Parathyroid adenoma (tissue), 2 donors: ENCODE data around the gene MAP2K2.
A peak's percentile ranks its signal among the peaks of the same experiment; 100 is the strongest.

Source experiments
- H2AFZ ChIP-seq: fragments of 300-600 bp; sonication (generic); one replicate; pipeline ENCODE4 v1.7.0; 2017; ENCODE audit warnings: antibody characterized with exemption, mild to moderate bottlenecking
- H3K27ac ChIP-seq: fragments of 300-600 bp; sonication (generic); one replicate; pipeline ENCODE4 v1.7.0; 2017
- H3K27me3 ChIP-seq: fragments of 300-600 bp; sonication (generic); one replicate; pipeline ENCODE4 v1.7.0; 2017; ENCODE audit warnings: low read length; ENCODE audit not compliant: control insufficient read depth, insufficient read depth
- H3K36me3 ChIP-seq: fragments of 300-600 bp; sonication (generic); one replicate; pipeline ENCODE4 v1.7.0; 2017; ENCODE audit warnings: low read length; ENCODE audit not compliant: control insufficient read depth, insufficient read depth
- H3K4me1 ChIP-seq: fragments of 300-600 bp; sonication (generic); one replicate; pipeline ENCODE4 v1.7.0; 2017; ENCODE audit warnings: control low read depth
- H3K4me2 ChIP-seq: fragments of 300-600 bp; sonication (generic); one replicate; pipeline ENCODE4 v1.7.0; 2017; ENCODE audit warnings: low read length
- H3K4me3 ChIP-seq: fragments of 300-600 bp; sonication (generic); one replicate; pipeline ENCODE4 v1.7.0; 2017; ENCODE audit warnings: low read depth, low read length
- H3K79me2 ChIP-seq: fragments of 300-600 bp; sonication (generic); one replicate; pipeline ENCODE4 v1.7.0; 2017; ENCODE audit warnings: control low read depth
- H3K9ac ChIP-seq: fragments of 300-600 bp; sonication (generic); one replicate; pipeline ENCODE4 v1.7.0; 2017; ENCODE audit warnings: mild to moderate bottlenecking
- H3K9me3 ChIP-seq: fragments of 300-600 bp; sonication (generic); one replicate; pipeline ENCODE4 v1.7.0; 2017; ENCODE audit warnings: low read length; ENCODE audit not compliant: control insufficient read depth
- TF ChIP-seq, protein P1 (sequence below): fragments of 300-600 bp; sonication (generic); IDR thresholded peaks from one replicate; pipeline ENCODE4 v1.7.0; 2017; ENCODE audit warnings: antibody characterized with exemption, mild to moderate bottlenecking
- donor health status: primary hyperparathyroidism.

Gene MAP2K2

GRCh38 chr19:4077800-4078684 lies 45.9 kb downstream of the MAP2K2 start:
- H3K9ac ChIP-seq, result no peak overlapping the region
- peaks cover 6% of the 10 kb centered on the region for H3K4me1 ChIP-seq
- no peaks in the 10 kb centered on the region for H3K79me2 ChIP-seq
- H3K27ac ChIP-seq, result peak overlapping the region; percentile 49
- H3K9me3 ChIP-seq, result no peaks in the 10 kb centered on the region
- no peaks in the 10 kb centered on the region for H3K27me3 ChIP-seq
- no peaks in the 10 kb centered on the region for H3K36me3 ChIP-seq
- peak overlapping the region; percentile 41 for H3K4me3 ChIP-seq
- H3K4me2 ChIP-seq, result peak overlapping the region; percentile 96
- peak overlapping the region; percentile 87 for H2AFZ ChIP-seq
- TF ChIP-seq, protein P1, sequence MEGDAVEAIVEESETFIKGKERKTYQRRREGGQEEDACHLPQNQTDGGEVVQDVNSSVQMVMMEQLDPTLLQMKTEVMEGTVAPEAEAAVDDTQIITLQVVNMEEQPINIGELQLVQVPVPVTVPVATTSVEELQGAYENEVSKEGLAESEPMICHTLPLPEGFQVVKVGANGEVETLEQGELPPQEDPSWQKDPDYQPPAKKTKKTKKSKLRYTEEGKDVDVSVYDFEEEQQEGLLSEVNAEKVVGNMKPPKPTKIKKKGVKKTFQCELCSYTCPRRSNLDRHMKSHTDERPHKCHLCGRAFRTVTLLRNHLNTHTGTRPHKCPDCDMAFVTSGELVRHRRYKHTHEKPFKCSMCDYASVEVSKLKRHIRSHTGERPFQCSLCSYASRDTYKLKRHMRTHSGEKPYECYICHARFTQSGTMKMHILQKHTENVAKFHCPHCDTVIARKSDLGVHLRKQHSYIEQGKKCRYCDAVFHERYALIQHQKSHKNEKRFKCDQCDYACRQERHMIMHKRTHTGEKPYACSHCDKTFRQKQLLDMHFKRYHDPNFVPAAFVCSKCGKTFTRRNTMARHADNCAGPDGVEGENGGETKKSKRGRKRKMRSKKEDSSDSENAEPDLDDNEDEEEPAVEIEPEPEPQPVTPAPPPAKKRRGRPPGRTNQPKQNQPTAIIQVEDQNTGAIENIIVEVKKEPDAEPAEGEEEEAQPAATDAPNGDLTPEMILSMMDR, result no peak

DNA sequence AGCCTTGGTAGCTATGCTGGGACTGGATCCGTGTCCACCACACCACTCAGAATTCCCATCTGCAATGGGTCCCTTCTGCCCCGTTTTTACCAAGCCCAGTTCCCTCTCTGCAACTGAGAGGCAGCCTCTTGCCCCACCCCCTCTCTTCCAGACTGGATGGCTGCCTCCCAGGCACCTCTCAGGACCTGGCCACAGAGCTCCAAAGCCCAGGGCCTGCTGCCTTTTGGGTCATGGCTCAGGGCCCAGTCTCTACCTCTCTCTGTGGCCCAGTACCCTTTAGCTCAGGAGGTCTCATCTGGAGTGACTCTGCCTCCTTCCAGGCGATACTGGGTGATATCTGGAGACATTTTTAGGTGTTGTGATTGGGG lies 46.9 kb downstream of the MAP2K2 start:
- Histone ChIP-seq H3K9ac (no peak overlapping the region), H3K27me3 (no peaks in the 10 kb centered on the region), H3K4me3 (peak overlapping the region; percentile 41), H3K79me2 (no peaks in the 10 kb centered on the region), H3K9me3 (no peaks in the 10 kb centered on the region), H3K27ac (peak overlapping the region; percentile 46), H3K4me1 (peaks cover 6% of the 10 kb centered on the region), H3K36me3 (no peaks in the 10 kb centered on the region), H3K4me2 (peak overlapping the region; percentile 96), H2AFZ (peak overlapping the region; percentile 79)
- TF ChIP-seq, protein P1, result no peak

- no peaks in the 10 kb centered on the region for H3K27me3 ChIP-seq
- H3K4me1 ChIP-seq, result peaks cover 6% of the 10 kb centered on the region
- H3K4me2 ChIP-seq, result no peak overlapping the region
- H3K27ac ChIP-seq, result no peak overlapping the region
- TF ChIP-seq, protein P1, result no peak
- no peaks in the 10 kb centered on the region for H3K9me3 ChIP-seq
- H3K4me3 ChIP-seq, result no peak overlapping the region
- no peaks in the 10 kb centered on the region for H3K36me3 ChIP-seq
- H3K79me2 ChIP-seq, result no peaks in the 10 kb centered on the region
- H3K9ac ChIP-seq, result no peak overlapping the region
- H2AFZ ChIP-seq, result no peak overlapping the region
Observed at GRCh38 chr19:4075373-4075772, 48.5 kb downstream of the MAP2K2 start.

GRCh38 chr19:4071610-4072009 lies 52.3 kb downstream of the MAP2K2 start:
- Histone ChIP-seq H3K4me1 (no peaks in the 10 kb centered on the region), H3K79me2 (no peaks in the 10 kb centered on the region), H3K4me3 (no peak overlapping the region), H3K9ac (no peak overlapping the region), H3K27me3 (no peaks in the 10 kb centered on the region), H3K9me3 (no peaks in the 10 kb centered on the region), H3K4me2 (no peak overlapping the region), H3K36me3 (no peaks in the 10 kb centered on the region), H3K27ac (no peak overlapping the region), H2AFZ (no peak overlapping the region)
- TF ChIP-seq, protein P1, result no peak
